Measurements from ENCODE around the gene TGM6.

GRCh38 chr20:2332711-2333110 is 48.0 kb upstream of the TGM6 start:
- no peak for TF ChIP-seq EP300 (IDR thresholded peaks at IDR 0.05)
- no peak for TF ChIP-seq CTCF (IDR thresholded peaks at IDR 0.05)
